Measurements from ENCODE around the gene SLC39A5. TPM values are rescaled to one million over a fixed set of nuclear protein-coding genes. Genes with fewer than 3 reads are reported as not detected.

The SLC39A5 gene
- total and polyA plus RNA-seq, 7 donors, result 30.0 to 74.0 (median 31.2) TPM; not detected in 4

GRCh38 chr12:56253091-56253490 lies 23.2 kb downstream of the SLC39A5 start:
- intact Hi-C loops (cut with DNase I), result no loop called here
- peaks cover 45 to 83% (median 70%) of the 10 kb centered on the region in 4 donors for H3K36me3 ChIP-seq
- DNase-seq, result no peak
- no peaks in the 10 kb centered on the region for H3K9me3 ChIP-seq
- peaks cover 0 to 19% (median 18%) of the 10 kb centered on the region in 4 donors for H3K4me1 ChIP-seq
- 91 to 97% methylated on average over 11 of the region's 11 CpGs for whole genome bisulfite sequencing, 2 donors
- TF ChIP-seq POLR2A (IDR thresholded peaks at IDR 0.05) (no peak), POLR2AphosphoS5 (IDR thresholded peaks at IDR 0.05) (no peak), EP300 (IDR thresholded peaks at IDR 0.05) (no peak)
- TF ChIP-seq, protein P1, sequence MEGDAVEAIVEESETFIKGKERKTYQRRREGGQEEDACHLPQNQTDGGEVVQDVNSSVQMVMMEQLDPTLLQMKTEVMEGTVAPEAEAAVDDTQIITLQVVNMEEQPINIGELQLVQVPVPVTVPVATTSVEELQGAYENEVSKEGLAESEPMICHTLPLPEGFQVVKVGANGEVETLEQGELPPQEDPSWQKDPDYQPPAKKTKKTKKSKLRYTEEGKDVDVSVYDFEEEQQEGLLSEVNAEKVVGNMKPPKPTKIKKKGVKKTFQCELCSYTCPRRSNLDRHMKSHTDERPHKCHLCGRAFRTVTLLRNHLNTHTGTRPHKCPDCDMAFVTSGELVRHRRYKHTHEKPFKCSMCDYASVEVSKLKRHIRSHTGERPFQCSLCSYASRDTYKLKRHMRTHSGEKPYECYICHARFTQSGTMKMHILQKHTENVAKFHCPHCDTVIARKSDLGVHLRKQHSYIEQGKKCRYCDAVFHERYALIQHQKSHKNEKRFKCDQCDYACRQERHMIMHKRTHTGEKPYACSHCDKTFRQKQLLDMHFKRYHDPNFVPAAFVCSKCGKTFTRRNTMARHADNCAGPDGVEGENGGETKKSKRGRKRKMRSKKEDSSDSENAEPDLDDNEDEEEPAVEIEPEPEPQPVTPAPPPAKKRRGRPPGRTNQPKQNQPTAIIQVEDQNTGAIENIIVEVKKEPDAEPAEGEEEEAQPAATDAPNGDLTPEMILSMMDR (IDR thresholded peaks at IDR 0.05), result no peak
- no peak overlapping the region for H3K27ac ChIP-seq
- no peak overlapping the region for H3K4me3 ChIP-seq
- H3K27me3 ChIP-seq, result no peaks in the 10 kb centered on the region

- no peaks in the 10 kb centered on the region for H3K27me3 ChIP-seq
- intact Hi-C loops (cut with DNase I), result loop anchor here (5.0 kb wide), 1 partner anchor 63 kb away; no protein-coding TSS in a partner anchor
- TF ChIP-seq POLR2A (IDR thresholded peaks at IDR 0.05), result no peak
- no peak overlapping the region for H3K27ac ChIP-seq
- H3K4me3 ChIP-seq, result no peak overlapping the region
- DNase-seq, result no peak
- H3K4me1 ChIP-seq, result peaks cover 0 to 28% (median 26%) of the 10 kb centered on the region in 4 donors
- no peaks in the 10 kb centered on the region for H3K9me3 ChIP-seq
- H3K36me3 ChIP-seq, result peaks cover 23 to 57% (median 47%) of the 10 kb centered on the region in 4 donors
- WGBS, 2 donors, result 91 to 92% methylated on average over 7 of the region's 7 CpGs
Measured at GRCh38 chr12:56255671-56256070, 25.8 kb downstream of the SLC39A5 start.

- Histone ChIP-seq H3K4me1 (peaks cover 0 to 28% (median 26%) of the 10 kb centered on the region in 4 donors), H3K9me3 (no peaks in the 10 kb centered on the region), H3K27ac (peak overlapping the region in 2 of 4 donors; percentile 93 to 96), H3K27me3 (no peaks in the 10 kb centered on the region), H3K36me3 (peaks cover 22 to 50% (median 43%) of the 10 kb centered on the region in 4 donors), H3K4me3 (peak overlapping the region in 2 of 4 donors; percentile 80 to 85)
- WGBS, 2 donors, result 50 to 70% methylated on average over 4 of the region's 4 CpGs
- intact Hi-C loops (cut with DNase I), result loop anchor here (5.0 kb wide), 1 partner anchor 64 kb away; no protein-coding TSS in a partner anchor
- no peak for DNase-seq
- TF ChIP-seq EP300 (IDR thresholded peaks at IDR 0.05) (no peak), POLR2A (IDR thresholded peaks at IDR 0.05) (no peak), POLR2AphosphoS5 (IDR thresholded peaks at IDR 0.05) (no peak)
- TF ChIP-seq, protein P1 (IDR thresholded peaks at IDR 0.05), result no peak
Measured at GRCh38 chr12:56256326-56256960, 26.6 kb downstream of the SLC39A5 start.

- Histone ChIP-seq H3K4me1 (peaks cover 0 to 28% (median 26%) of the 10 kb centered on the region in 4 donors), H3K27ac (peak overlapping the region in 3 of 4 donors; percentile 91 to 96 (median 93)), H3K9me3 (no peaks in the 10 kb centered on the region), H3K36me3 (peaks cover 16 to 43% (median 36%) of the 10 kb centered on the region in 4 donors), H3K27me3 (no peaks in the 10 kb centered on the region), H3K4me3 (peak overlapping the region; percentile 80 to 86 (median 82))
- DNase-seq, result no peak
- intact Hi-C loops (cut with DNase I), result loop anchor here (5.0 kb wide), 1 partner anchor 65 kb away; no protein-coding TSS in a partner anchor
- 68 to 75% methylated on average over 8 of the region's 8 CpGs for WGBS, 2 donors
- TF ChIP-seq POLR2AphosphoS5 (IDR thresholded peaks at IDR 0.05), result no peak
- no peak for TF ChIP-seq POLR2A (IDR thresholded peaks at IDR 0.05)
- TF ChIP-seq EP300 (IDR thresholded peaks at IDR 0.05), result no peak
- TF ChIP-seq, protein P1 (IDR thresholded peaks at IDR 0.05), result no peak
Measured at GRCh38 chr12:56257071-56257470, 27.2 kb downstream of the SLC39A5 start.

- Histone ChIP-seq H3K9me3 (no peaks in the 10 kb centered on the region), H3K27me3 (no peaks in the 10 kb centered on the region), H3K4me3 (peak overlapping the region; percentile 80 to 86 (median 82)), H3K27ac (peak overlapping the region; percentile 90 to 96 (median 92)), H3K36me3 (peaks cover 10 to 38% (median 31%) of the 10 kb centered on the region in 4 donors), H3K4me1 (peaks cover 0 to 28% (median 26%) of the 10 kb centered on the region in 4 donors)
- no peak for DNase-seq
- intact Hi-C loops (cut with DNase I), result loop anchor here (2.0 to 5.0 kb wide), 2 partner anchors 43 to 65 kb away; partner anchors contain the start of gene CS
- TF ChIP-seq POLR2AphosphoS5 (IDR thresholded peaks at IDR 0.05) (no peak), EP300 (IDR thresholded peaks at IDR 0.05) (no peak), POLR2A (IDR thresholded peaks at IDR 0.05) (no peak)
- TF ChIP-seq, protein P1 (IDR thresholded peaks at IDR 0.05), result no peak
- WGBS, 2 donors, result 1% methylated on average over 27 of the region's 27 CpGs
Measured at GRCh38 chr12:56257491-56258067, 27.7 kb downstream of the SLC39A5 start.
